GM20000 (cell line): Measurements from ENCODE around the gene ZNF609.

Experiments used
- DNase-seq: peaks from one replicate; pipeline ENCODE4 v3.0.0; 2012; ENCODE audit warnings: low spot score
- CTCF ChIP-seq: IDR thresholded peaks from 2 replicates; pipeline ENCODE4 v1.5.1; 2012; ENCODE audit warnings: mild to moderate bottlenecking, control low read depth; ENCODE audit errors: extremely low read depth, missing control alignments

ZNF609 gene

GRCh38 chr15:64443747-64444621 lies 16.4 kb upstream of the ZNF609 start:
- DNase-seq, result peak; percentile 58

DNA sequence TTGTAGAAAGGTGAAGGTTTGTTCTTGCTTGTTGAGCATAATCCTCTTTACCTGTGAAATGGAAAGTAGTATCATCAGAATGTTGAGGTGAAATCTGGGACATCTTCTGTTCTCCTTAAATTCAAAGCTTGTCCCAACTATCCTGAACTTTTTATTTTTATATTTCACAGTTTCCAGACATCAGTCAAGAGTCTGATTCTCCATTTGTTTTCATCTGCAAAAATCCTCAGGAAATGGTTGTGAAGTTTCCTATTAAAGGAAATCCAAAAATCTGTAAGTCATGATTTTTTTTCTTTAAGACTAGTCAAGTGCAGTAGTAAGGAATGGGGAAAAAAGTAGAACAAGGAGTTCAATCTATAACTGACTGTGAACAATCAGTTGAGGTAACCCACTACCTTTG lies 15.5 kb upstream of the ZNF609 start:
- DNase-seq, result no peak
- no peak for TF ChIP-seq CTCF

More at GRCh38 chr15:64443747-64444621, 16.4 kb upstream of the ZNF609 start:
- no peak for TF ChIP-seq CTCF

GRCh38 chr15:64447536-64448315 lies 12.7 kb upstream of the ZNF609 start:
- no peak for DNase-seq
- TF ChIP-seq CTCF, result no peak

- DNase-seq, result no peak
- no peak for TF ChIP-seq CTCF
These were observed 7.2 kb upstream of the ZNF609 start for GRCh38 chr15:64452988-64453688.

DNA sequence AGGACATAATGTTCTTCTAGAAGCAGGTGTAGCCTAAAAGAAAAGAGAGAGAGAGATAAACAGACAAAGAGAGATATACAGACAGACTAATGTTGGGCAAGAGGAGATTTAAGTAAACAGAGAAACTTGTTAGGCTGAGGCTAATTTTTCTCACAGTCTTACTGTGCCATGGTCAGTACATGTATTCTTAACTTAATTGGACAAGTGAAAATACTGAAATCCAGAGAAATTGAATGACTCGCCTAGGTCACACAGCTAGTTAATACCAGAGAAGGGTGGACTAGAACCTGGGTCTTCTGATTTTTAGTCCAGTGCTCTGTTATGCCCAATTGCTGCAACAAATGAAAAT lies 6.7 kb upstream of the ZNF609 start:
- no peak for DNase-seq
- TF ChIP-seq CTCF, result no peak

GRCh38 chr15:64454282-64454681 lies 6.1 kb upstream of the ZNF609 start:
- no peak for TF ChIP-seq CTCF

More at GRCh38 chr15:64454282-64454681, 6.1 kb upstream of the ZNF609 start:
- DNase-seq, result no peak
